H1 (cell line): ENCODE measurements around the gene COLEC11. TPM values are rescaled to one million over a fixed set of nuclear protein-coding genes. Genes with fewer than 3 reads are reported as not detected.

Source experiments
- NRF1 ChIP-seq: IDR thresholded peaks from 2 replicates; pipeline ENCODE4 v1.6.1; 2011; ENCODE audit warnings: mild to moderate bottlenecking, low read depth, low read length, improper control_type of control experiment
- polyA plus RNA-seq, 7 experiments: library from polyadenylated mRNA; depleted of rRNA in 3 of 7; stranded (reverse) in 5 of 7; unstranded in 2 of 7; fragments of >200 nt in 5 of 7; fragments of 200-250 nt in 2 of 7; gene quantifications; 1 replicate in 5 of 7; 2 replicates in 1 of 7; 4 replicates in 1 of 7; pipeline versions ENCODE4 v1.2.1 to v1.2.3, GENCODE V29; 2011 to 2013; ENCODE audit warnings: missing spikeins in 2 of 7, mixed read lengths in 2 of 7
- total RNA-seq: library from RNA; stranded (reverse); fragmentation: NEBNext Ultra II Directional; extraction: Animal tissue kit (Norgen Biotek cat#: 25700); gene quantifications from 2 replicates; pipeline ENCODE4 v1.2.1, GENCODE V29; 2021

The COLEC11 gene
- total and polyA plus RNA-seq, 2 of the 8 experiments (the other 6 are each of a cell fraction or from before 2014, with no cell fraction given) = 0.47 to 0.80 TPM

GRCh38 chr2:3628241-3628679 lies 33.3 kb downstream of the COLEC11 start (continued):
- no peak for TF ChIP-seq NRF1
